Endothelial cell of umbilical vein (primary cell): ENCODE measurements around the gene PDE11A.

Experiments
- CTCF ChIP-seq, 2 donors: IDR thresholded peaks; 1 replicate in 1 of 2; 2 replicates in 1 of 2; pipeline ENCODE4 v1.5.1; 2011; ENCODE audit warnings: low read length in 2 of 2, mild to moderate bottlenecking in 2 of 2, moderate library complexity in 2 of 2, control low read depth in 1 of 2, inconsistent platforms in 1 of 2, low read depth in 1 of 2; ENCODE audit not compliant: insufficient read depth in 1 of 2; ENCODE audit errors: extremely low read depth in 1 of 2
- POLR2A ChIP-seq: IDR thresholded peaks from 2 replicates; pipeline ENCODE4 v1.6.1; 2012; ENCODE audit warnings: low read depth, mild to moderate bottlenecking, control low read depth, low read length

GRCh38 chr2:178018141-178018540 is 54.4 kb downstream of the PDE11A start:
- TF ChIP-seq CTCF (IDR thresholded peaks at IDR 0.05; ENCODE audit: extremely low read depth in 1 of 2, insufficient read depth in 1 of 2, low read depth in 1 of 2, low read length in 2 of 2) (no peak), POLR2A (no peak)
